Testis (tissue), 2 donors: ENCODE data around the gene EBF4.

Source experiments
- CTCF ChIP-seq, 3 experiments: fragments of 450-650 bp in 2 of 3; fragments of 200-600 bp in 1 of 3; sonication (generic) in 1 of 3; IDR thresholded peaks; one replicate each; pipeline ENCODE4 v1.5.1; 2016 to 2019; ENCODE audit warnings: antibody characterized with exemption in 3 of 3, mild to moderate bottlenecking in 2 of 3, moderate library complexity in 1 of 3
- POLR2A ChIP-seq: fragments of 450-650 bp; IDR thresholded peaks from one replicate; pipeline ENCODE4 v1.6.1; 2017; ENCODE audit warnings: antibody characterized with exemption, mild to moderate bottlenecking, moderate library complexity

GRCh38 chr20:2760297-2760951, 67.8 kb downstream of the EBF4 start:
- TF ChIP-seq CTCF (IDR thresholded peaks at IDR 0.05) (no peak), POLR2A (no peak)
